H9 (cell line): Measurements from ENCODE around the gene GFRA1. TPM values are rescaled to one million over a fixed set of nuclear protein-coding genes. Genes with fewer than 3 reads are reported as not detected.

ENCODE experiments used
- DNase-seq: peaks from one replicate; pipeline ENCODE4 v3.0.0-alpha.2; 2017
- H2AFZ ChIP-seq: one replicate; pipeline ENCODE4 v1.6.1; 2013; ENCODE audit warnings: mild to moderate bottlenecking, low read length, control low read depth, moderate library complexity
- H2AK5ac ChIP-seq: 2 replicates; pipeline ENCODE4 v1.6.1; 2013; ENCODE audit warnings: low read length, control low read depth, mixed read lengths; ENCODE audit not compliant: insufficient read length
- H2BK120ac ChIP-seq: one replicate; pipeline ENCODE4 v1.6.1; 2013; ENCODE audit warnings: low read depth, mild to moderate bottlenecking, low read length, control low read depth, inconsistent platforms; ENCODE audit not compliant: poor library complexity, severe bottlenecking
- H2BK12ac ChIP-seq: 2 replicates; pipeline ENCODE4 v1.6.1; 2013; ENCODE audit warnings: low read length, control low read depth, mixed read lengths, low read depth; ENCODE audit not compliant: insufficient read length
- H2BK15ac ChIP-seq: 2 replicates; pipeline ENCODE4 v1.6.1; 2013; ENCODE audit warnings: low read depth, low read length, control low read depth
- H2BK20ac ChIP-seq: one replicate; pipeline ENCODE4 v1.6.1; 2013; ENCODE audit warnings: low read depth, mild to moderate bottlenecking, low read length, control low read depth, inconsistent platforms; ENCODE audit not compliant: poor library complexity, severe bottlenecking
- H2BK5ac ChIP-seq: 2 replicates; pipeline ENCODE4 v1.6.1; 2013; ENCODE audit warnings: low read length, control low read depth, mixed read lengths; ENCODE audit not compliant: insufficient read length
- H3K14ac ChIP-seq: 2 replicates; pipeline ENCODE4 v1.6.1; 2013; ENCODE audit warnings: low read length, control low read depth; ENCODE audit not compliant: insufficient read depth
- H3K18ac ChIP-seq: 2 replicates; pipeline ENCODE4 v1.6.1; 2013; ENCODE audit warnings: low read depth, mild to moderate bottlenecking, mixed read lengths, low read length, control low read depth; ENCODE audit not compliant: insufficient read length
- H3K23ac ChIP-seq: 2 replicates; pipeline ENCODE4 v1.6.1; 2013; ENCODE audit warnings: low read length, control low read depth, mixed read lengths, low read depth; ENCODE audit not compliant: insufficient read length
- H3K23me2 ChIP-seq: 2 replicates; pipeline ENCODE4 v1.6.1; 2013; ENCODE audit warnings: low read depth, mild to moderate bottlenecking, mixed read lengths, low read length, control low read depth; ENCODE audit not compliant: insufficient read length, poor library complexity, severe bottlenecking
- H3K27ac ChIP-seq: 2 replicates; pipeline ENCODE4 v1.5.1; 2013; ENCODE audit warnings: low read length, control low read depth, mixed read lengths, low read depth; ENCODE audit not compliant: insufficient read length
- H3K27me3 ChIP-seq: 2 replicates; pipeline ENCODE4 v1.6.1; 2013; ENCODE audit warnings: low read length, control low read depth, inconsistent platforms; ENCODE audit not compliant: insufficient read depth
- H3K4ac ChIP-seq: 2 replicates; pipeline ENCODE4 v1.6.1; 2013; ENCODE audit warnings: low read depth, mild to moderate bottlenecking, control low read depth, inconsistent platforms, low read length, moderate library complexity
- H3K4me1 ChIP-seq: 2 replicates; pipeline ENCODE4 v1.6.1; 2013; ENCODE audit warnings: low read length, control low read depth, inconsistent platforms; ENCODE audit not compliant: insufficient read depth
- H3K4me2 ChIP-seq: 2 replicates; pipeline ENCODE4 v1.6.1; 2013; ENCODE audit warnings: low read length, control low read depth, mixed read lengths; ENCODE audit not compliant: insufficient read length, insufficient read depth
- H3K56ac ChIP-seq: 2 replicates; pipeline ENCODE4 v1.6.1; 2013; ENCODE audit warnings: low read depth, mild to moderate bottlenecking, mixed read lengths, low read length, control low read depth; ENCODE audit not compliant: insufficient read length
- H3K79me1 ChIP-seq: 2 replicates; pipeline ENCODE4 v1.6.1; 2013; ENCODE audit warnings: low read depth, mild to moderate bottlenecking, moderate library complexity, low read length, control low read depth, inconsistent platforms; ENCODE audit not compliant: insufficient read depth, poor library complexity, severe bottlenecking
- H3K79me2 ChIP-seq: 2 replicates; pipeline ENCODE4 v1.6.1; 2013; ENCODE audit warnings: low read length, control low read depth, inconsistent platforms; ENCODE audit not compliant: insufficient read depth
- H3K9ac ChIP-seq: 2 replicates; pipeline ENCODE4 v1.6.1; 2013; ENCODE audit warnings: low read length, control low read depth, mixed read lengths; ENCODE audit not compliant: insufficient read length; ENCODE audit errors: extremely low read depth
- H3K9me3 ChIP-seq: one replicate; pipeline ENCODE4 v1.6.1; 2013; ENCODE audit warnings: low read depth, low read length, inconsistent platforms; ENCODE audit not compliant: control insufficient read depth
- H3T11ph ChIP-seq: one replicate; pipeline ENCODE4 v1.6.1; 2013; ENCODE audit warnings: mild to moderate bottlenecking, low read length, control low read depth, inconsistent platforms
- H4K20me1 ChIP-seq: one replicate; pipeline ENCODE4 v1.6.1; 2013; ENCODE audit not compliant: control insufficient read depth, insufficient read length, insufficient read depth
- H4K5ac ChIP-seq: 2 replicates; pipeline ENCODE4 v1.6.1; 2013; ENCODE audit warnings: low read depth, mild to moderate bottlenecking, mixed read lengths, low read length, control low read depth; ENCODE audit not compliant: insufficient read length
- H4K8ac ChIP-seq: replicated peaks from 2 replicates; pipeline ENCODE4 v1.6.1; 2013; ENCODE audit warnings: low read length, control low read depth, mixed read lengths, low read depth; ENCODE audit not compliant: insufficient read length
- H4K91ac ChIP-seq: 2 replicates; pipeline ENCODE4 v1.6.1; 2013; ENCODE audit warnings: low read depth, mild to moderate bottlenecking, moderate library complexity, mixed read lengths, low read length, control low read depth; ENCODE audit not compliant: insufficient read length
- H3K27ac Mint-ChIP-seq, 3 experiments: 2 replicates in 2 of 3; 3 replicates in 1 of 3; pipeline ENCODE4 v1.8.0; 2020 to 2021; ENCODE audit warnings: mixed read lengths in 3 of 3, mild to moderate bottlenecking in 1 of 3, moderate library complexity in 1 of 3
- H3K27me3 Mint-ChIP-seq: 2 replicates; pipeline ENCODE4 v1.8.0; 2021; ENCODE audit warnings: low read depth, mild to moderate bottlenecking, moderate library complexity, mixed read lengths
- H3K36me3 Mint-ChIP-seq, 3 experiments: 2 replicates in 2 of 3; 3 replicates in 1 of 3; pipeline ENCODE4 v1.8.0; 2020 to 2021; ENCODE audit warnings: low read depth in 3 of 3, mixed read lengths in 3 of 3; ENCODE audit not compliant: insufficient read depth in 1 of 3
- H3K4me1 Mint-ChIP-seq, 2 experiments: 2 replicates each; pipeline ENCODE4 v1.8.0; 2020; ENCODE audit warnings: mixed read lengths in 2 of 2
- H3K4me3 Mint-ChIP-seq, 2 experiments: 2 replicates in 1 of 2; 3 replicates in 1 of 2; pipeline ENCODE4 v1.8.0; 2020 to 2021; ENCODE audit warnings: mild to moderate bottlenecking in 2 of 2, mixed read lengths in 2 of 2, moderate library complexity in 1 of 2
- H3K9me3 Mint-ChIP-seq, 2 experiments: 2 replicates in 1 of 2; 3 replicates in 1 of 2; pipeline ENCODE4 v1.8.0; 2020; ENCODE audit warnings: mild to moderate bottlenecking in 2 of 2, mixed read lengths in 2 of 2, moderate library complexity in 1 of 2
- CTCF ChIP-seq: fragments of 200-600 bp; sonication (generic); conservative IDR thresholded peaks from 3 replicates; pipeline ENCODE4 v1.8.0; 2021; ENCODE audit warnings: antibody characterized with exemption, mild to moderate bottlenecking
- WGBS: extraction: QIAGEN DNeasy Blood & Tissue Kit; methylation state at CpG from one replicate; pipeline ENCODE4 v1.1.7; 2013; ENCODE audit warnings: missing lambda C conversion rate, low lambda C conversion rate, mixed read lengths; ENCODE audit not compliant: insufficient read length; ENCODE audit errors: extremely low coverage; 5-methylcytosine and 5-hydroxymethylcytosine counted together
- total RNA-seq: library from RNA; stranded (reverse); gene quantifications from 2 replicates; pipeline ENCODE4 v1.2.1, GENCODE V29; 2021

Gene GFRA1
- total RNA-seq, 1 experiment from 2014 or later: 0.24 TPM

- no peak overlapping the region for H3K9ac ChIP-seq
- H4K20me1 ChIP-seq: no peaks in the 10 kb centered on the region
- no peak overlapping the region for H4K5ac ChIP-seq
- H4K8ac ChIP-seq: no peak overlapping the region
- DNase-seq: no peak
- no peak overlapping the region for H2BK20ac ChIP-seq
- no peak overlapping the region for H3K4ac ChIP-seq
- WGBS: no CpG with 5 or more reads among the region's 6 CpGs
- H3K9me3 ChIP-seq: no peaks in the 10 kb centered on the region
- no peak overlapping the region for H2AFZ ChIP-seq
- H2BK120ac ChIP-seq: no peak overlapping the region
- H3K14ac ChIP-seq: no peak overlapping the region
- no peak overlapping the region for H2BK5ac ChIP-seq
- H3K4me1 ChIP-seq: no peaks in the 10 kb centered on the region
- no peak overlapping the region for H3K4me2 ChIP-seq
- H2BK12ac ChIP-seq: no peak overlapping the region
- H3K79me1 ChIP-seq: no peaks in the 10 kb centered on the region
- Mint-ChIP-seq H3K4me3 (no peak overlapping the region), H3K27ac (no peak overlapping the region), H3K27me3 (no peaks in the 10 kb centered on the region; the same call in 1 of the 2 replicates), H3K9me3 (no peaks in the 10 kb centered on the region; a peak in 1 of 5 replicates), H3K4me1 (peaks cover 6 to 7% of the 10 kb centered on the region in 2 experiments; a peak in 3 of 4 replicates), H3K36me3 (no peaks in the 10 kb centered on the region)
- H4K91ac ChIP-seq: no peak overlapping the region
- no peaks in the 10 kb centered on the region for H3K79me2 ChIP-seq
- H3K23ac ChIP-seq: no peak overlapping the region
- TF ChIP-seq CTCF: no peak
- no peaks in the 10 kb centered on the region for H3K27me3 ChIP-seq
- no peak overlapping the region for H3T11ph ChIP-seq
- no peak overlapping the region for H3K18ac ChIP-seq
- no peak overlapping the region for H2AK5ac ChIP-seq
- H3K23me2 ChIP-seq: no peaks in the 10 kb centered on the region
- no peak overlapping the region for H2BK15ac ChIP-seq
- no peak overlapping the region for H3K56ac ChIP-seq
- no peak overlapping the region for H3K27ac ChIP-seq
Measured at GRCh38 chr10:116150606-116151005, 122.4 kb downstream of the GFRA1 start.
